Stimulated activated CD4-positive, alpha-beta T cell treated with anti-CD3 and anti-CD28 coated beads, TNF-alpha, amount 100 ng/mL, for 24 hours (primary cell): ENCODE results near the gene WIPF2.
"Not testable (repeated sequence)": the region's sequence is repeated elsewhere in the genome, so short reads cannot be mapped to it uniquely, and the experiment has no call there.

Experiments
- DNase-seq, 3 experiments: peaks; one replicate each; pipeline ENCODE4 v3.0.0-alpha.2; 2020; ENCODE audit warnings: low read depth in 3 of 3

WIPF2 gene

GRCh38 chr17:40295488-40296436 is 76.7 kb downstream of the WIPF2 start:
- no peak for DNase-seq

GRCh38 chr17:40297511-40297910 is 78.4 kb downstream of the WIPF2 start:
- no peak for DNase-seq

- no peak for DNase-seq
Measured at GRCh38 chr17:40298726-40299125, 79.6 kb downstream of the WIPF2 start.

GRCh38 chr17:40299159-40299757 is 80.2 kb downstream of the WIPF2 start:
- DNase-seq: not testable (repeated sequence)

GRCh38 chr17:40301315-40301714 is 82.2 kb downstream of the WIPF2 start:
- no peak for DNase-seq

- DNase-seq: no peak
Measured at GRCh38 chr17:40303009-40303657, 84.0 kb downstream of the WIPF2 start.

- no peak for DNase-seq
Measured at GRCh38 chr17:40303708-40304551, 84.8 kb downstream of the WIPF2 start.

- DNase-seq: not testable (repeated sequence)
Measured at GRCh38 chr17:40304552-40304863, 85.4 kb downstream of the WIPF2 start.

- not testable (repeated sequence) for DNase-seq
Measured at GRCh38 chr17:40304866-40305265, 85.8 kb downstream of the WIPF2 start.

GRCh38 chr17:40306395-40306794 is 87.3 kb downstream of the WIPF2 start:
- no peak for DNase-seq

- DNase-seq: no peak
Measured at GRCh38 chr17:40307001-40307730, 88.1 kb downstream of the WIPF2 start.

- no peak for DNase-seq
Measured at GRCh38 chr17:40307740-40308239, 88.7 kb downstream of the WIPF2 start.

- DNase-seq: no peak
Measured at GRCh38 chr17:40309031-40309948, 90.2 kb downstream of the WIPF2 start, which contains the start of gene RARA. TSS of gene RARA (plus strand) at chr17:40309180. CDS start at chr17:40331219, 22,039 bp downstream.

GRCh38 chr17:40309949-40310510 is 90.9 kb downstream of the WIPF2 start:
- DNase-seq: no peak

- no peak for DNase-seq
Measured at GRCh38 chr17:40310882-40311391, 91.8 kb downstream of the WIPF2 start.

GRCh38 chr17:40311575-40311974 is 92.5 kb downstream of the WIPF2 start:
- no peak for DNase-seq

GRCh38 chr17:40312131-40312731 is 93.1 kb downstream of the WIPF2 start:
- no peak for DNase-seq

- DNase-seq: no peak
Measured at GRCh38 chr17:40312893-40313667, 94.0 kb downstream of the WIPF2 start.
